ENCODE data around the gene ARMH4. TPM values are rescaled to one million over a fixed set of nuclear protein-coding genes. Genes with fewer than 3 reads are reported as not detected.

Gene ARMH4
- 10 to 100 TPM in 7 of 12 donors, 1 to 10 TPM in 4, not detected in 1; 4.3 to 16.7 (median 10.3) TPM for polyA plus RNA-seq (ENCODE audit: insufficient read length in 12 of 12)
- long read RNA-seq, donor 1, partial matches to known transcripts = 98 of 136 reads
- long read RNA-seq, donor 1, other reads (novel, unspliced or antisense) = 38 of 136 reads
- long read RNA-seq, donor 2, full-length matches to known transcripts = 1 of 1 reads
- long read RNA-seq, donor 2, partial matches to known transcripts = 0 of 1 reads
- long read RNA-seq, donor 2, other reads (novel, unspliced or antisense) = 0 of 1 reads
- long read RNA-seq, donor 3, partial matches to known transcripts = 55 of 73 reads
- long read RNA-seq, donor 3, other reads (novel, unspliced or antisense) = 18 of 73 reads
- long read RNA-seq, donor 4 = 0 reads
- long read RNA-seq, donor 5, full-length matches to known transcripts = 3 of 304 reads
- long read RNA-seq, donor 5, partial matches to known transcripts = 301 of 304 reads
- long read RNA-seq, donor 5, other reads (novel, unspliced or antisense) = 0 of 304 reads
- long read RNA-seq, donor 6, partial matches to known transcripts = 40 of 63 reads
- long read RNA-seq, donor 6, other reads (novel, unspliced or antisense) = 23 of 63 reads
- long read RNA-seq, donor 7, partial matches to known transcripts = 55 of 73 reads
- long read RNA-seq, donor 7, other reads (novel, unspliced or antisense) = 17 of 73 reads
- long read RNA-seq, donor 8, full-length matches to known transcripts = 2 of 242 reads
- long read RNA-seq, donor 8, partial matches to known transcripts = 134 of 242 reads
- long read RNA-seq, donor 8, other reads (novel, unspliced or antisense) = 106 of 242 reads
- long read RNA-seq, donor 9 = 0 reads
- long read RNA-seq, donor 10, full-length matches to known transcripts = 1 of 1 reads
- long read RNA-seq, donor 10, partial matches to known transcripts = 0 of 1 reads
- long read RNA-seq, donor 10, other reads (novel, unspliced or antisense) = 0 of 1 reads
- long read RNA-seq, donor 11, partial matches to known transcripts = 273 of 293 reads
- long read RNA-seq, donor 11, other reads (novel, unspliced or antisense) = 20 of 293 reads

- peak; percentile 82 for DNase-seq
Observed at GRCh38 chr14:58152014-58152857, at the start of gene ARMH4. TSS of gene ARMH4 (minus strand) at chr14:58152213. CDS start at chr14:58139358, 12,855 bp downstream.

GRCh38 chr14:58200846-58201245 is 48.8 kb upstream of the ARMH4 start:
- no peak for DNase-seq

- no peak for DNase-seq
Observed at GRCh38 chr14:58200480-58200841, 48.4 kb upstream of the ARMH4 start.

- peak; percentile 88 for DNase-seq
Observed at GRCh38 chr14:58199726-58200479, 47.9 kb upstream of the ARMH4 start, which contains the start of gene ACTR10. TSS of gene ACTR10 (plus strand) at chr14:58200149. CDS start at chr14:58200218, 69 bp downstream.

- DNase-seq = no peak
Observed at GRCh38 chr14:58198086-58198485, 46.1 kb upstream of the ARMH4 start.

GRCh38 chr14:58196198-58196597 is 44.2 kb upstream of the ARMH4 start:
- DNase-seq = no peak

GRCh38 chr14:58193542-58193941 is 41.5 kb upstream of the ARMH4 start:
- no peak for DNase-seq

GRCh38 chr14:58191763-58192601 is 40.0 kb upstream of the ARMH4 start:
- no peak for DNase-seq

GRCh38 chr14:58189176-58189575 is 37.2 kb upstream of the ARMH4 start:
- DNase-seq = no peak

- no peak for DNase-seq
Observed at GRCh38 chr14:58177125-58177524, 25.1 kb upstream of the ARMH4 start.

GRCh38 chr14:58171090-58171489 is 19.1 kb upstream of the ARMH4 start:
- DNase-seq = peak; percentile 22

GRCh38 chr14:58167891-58168290 is 15.9 kb upstream of the ARMH4 start:
- DNase-seq = no peak

GRCh38 chr14:58167057-58167456 is 15.0 kb upstream of the ARMH4 start:
- no peak for DNase-seq

- peak; percentile 85 for DNase-seq
Observed at GRCh38 chr14:58166005-58166983, 14.3 kb upstream of the ARMH4 start.

GRCh38 chr14:58160561-58160960 is 8.5 kb upstream of the ARMH4 start:
- no peak for DNase-seq

- DNase-seq = peak; percentile 43
Observed at GRCh38 chr14:58151133-58152013, 640 bp downstream of the ARMH4 start.

GRCh38 chr14:58150243-58150805 is 1.7 kb downstream of the ARMH4 start:
- DNase-seq = no peak

Data from muscle of arm (tissue), 14 donors.